BE2C (cell line): ENCODE data around the gene PRRG1.
"Not testable (repeated sequence)": the region's sequence is repeated elsewhere in the genome, so short reads cannot be mapped to it uniquely, and the experiment has no call there.

Source experiments
- DNase-seq: peaks from one replicate; pipeline ENCODE4 v3.0.0-alpha.2; 2020
- H3K27me3 ChIP-seq: fragments of 250-450 bp; sonication (Bioruptor Pico); 2 replicates; pipeline ENCODE4 v1.5.1; 2020; ENCODE audit warnings: mild to moderate bottlenecking
- H3K36me3 ChIP-seq: fragments of 250-450 bp; sonication (Bioruptor Pico); 2 replicates; pipeline ENCODE4 v1.5.1; 2020; ENCODE audit warnings: mild to moderate bottlenecking
- H3K4me1 ChIP-seq: fragments of 250-450 bp; sonication (Bioruptor Pico); 2 replicates; pipeline ENCODE4 v1.5.1; 2020
- H3K4me3 ChIP-seq: 2 replicates; pipeline ENCODE4 v1.5.1; 2011; ENCODE audit warnings: low read depth, low read length
- H3K9me3 ChIP-seq: fragments of 250-450 bp; sonication (Bioruptor Pico); 2 replicates; pipeline ENCODE4 v1.5.1; 2020
- TF ChIP-seq, protein P1 (sequence below): IDR thresholded peaks from 2 replicates; pipeline ENCODE4 v1.5.1; 2012; ENCODE audit warnings: mild to moderate bottlenecking, low read depth, low read length

The PRRG1 gene

GRCh38 chrX:37420185-37420584, 71.0 kb downstream of the PRRG1 start:
- Histone ChIP-seq H3K27me3 (no peaks in the 10 kb centered on the region), H3K4me3 (no peak overlapping the region), H3K36me3 (no peaks in the 10 kb centered on the region), H3K4me1 (no peaks in the 10 kb centered on the region), H3K9me3 (no peaks in the 10 kb centered on the region)
- no peak for DNase-seq
- TF ChIP-seq, protein P1, sequence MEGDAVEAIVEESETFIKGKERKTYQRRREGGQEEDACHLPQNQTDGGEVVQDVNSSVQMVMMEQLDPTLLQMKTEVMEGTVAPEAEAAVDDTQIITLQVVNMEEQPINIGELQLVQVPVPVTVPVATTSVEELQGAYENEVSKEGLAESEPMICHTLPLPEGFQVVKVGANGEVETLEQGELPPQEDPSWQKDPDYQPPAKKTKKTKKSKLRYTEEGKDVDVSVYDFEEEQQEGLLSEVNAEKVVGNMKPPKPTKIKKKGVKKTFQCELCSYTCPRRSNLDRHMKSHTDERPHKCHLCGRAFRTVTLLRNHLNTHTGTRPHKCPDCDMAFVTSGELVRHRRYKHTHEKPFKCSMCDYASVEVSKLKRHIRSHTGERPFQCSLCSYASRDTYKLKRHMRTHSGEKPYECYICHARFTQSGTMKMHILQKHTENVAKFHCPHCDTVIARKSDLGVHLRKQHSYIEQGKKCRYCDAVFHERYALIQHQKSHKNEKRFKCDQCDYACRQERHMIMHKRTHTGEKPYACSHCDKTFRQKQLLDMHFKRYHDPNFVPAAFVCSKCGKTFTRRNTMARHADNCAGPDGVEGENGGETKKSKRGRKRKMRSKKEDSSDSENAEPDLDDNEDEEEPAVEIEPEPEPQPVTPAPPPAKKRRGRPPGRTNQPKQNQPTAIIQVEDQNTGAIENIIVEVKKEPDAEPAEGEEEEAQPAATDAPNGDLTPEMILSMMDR: no peak

GRCh38 chrX:37420756-37421155, 71.6 kb downstream of the PRRG1 start:
- DNase-seq: no peak
- no peaks in the 10 kb centered on the region for H3K27me3 ChIP-seq
- H3K36me3 ChIP-seq: no peaks in the 10 kb centered on the region
- H3K4me3 ChIP-seq: no peak overlapping the region
- no peaks in the 10 kb centered on the region for H3K4me1 ChIP-seq
- TF ChIP-seq, protein P1: no peak
- H3K9me3 ChIP-seq: no peaks in the 10 kb centered on the region

GRCh38 chrX:37424000-37424429, 74.9 kb downstream of the PRRG1 start:
- no peaks in the 10 kb centered on the region for H3K36me3 ChIP-seq
- DNase-seq: no peak
- TF ChIP-seq, protein P1: no peak

DNA sequence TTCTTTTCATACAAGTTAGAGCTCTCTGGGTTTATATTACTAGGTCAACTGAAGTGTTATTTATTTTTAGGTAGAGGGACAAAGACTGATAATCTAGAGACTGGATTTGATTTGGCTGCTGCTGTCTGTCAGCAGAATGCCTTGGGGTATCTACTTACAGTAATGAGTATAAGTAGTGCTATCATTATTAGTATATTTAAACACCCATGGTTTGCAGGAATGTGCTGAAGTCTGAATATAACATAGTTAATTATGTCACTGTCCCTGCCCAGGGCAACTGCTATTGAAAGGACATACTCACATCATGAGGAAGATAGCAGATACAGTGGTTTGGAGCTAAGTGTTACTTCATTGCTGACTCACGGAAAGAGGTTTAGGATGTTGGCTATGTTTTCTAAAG, 76.2 kb downstream of the PRRG1 start:
- H3K36me3 ChIP-seq: no peaks in the 10 kb centered on the region
- H3K9me3 ChIP-seq: no peaks in the 10 kb centered on the region
- no peaks in the 10 kb centered on the region for H3K4me1 ChIP-seq
- H3K27me3 ChIP-seq: no peaks in the 10 kb centered on the region
- no peak for DNase-seq
- TF ChIP-seq, protein P1: no peak
- H3K4me3 ChIP-seq: no peak overlapping the region

More at GRCh38 chrX:37424000-37424429, 74.9 kb downstream of the PRRG1 start:
- Histone ChIP-seq H3K4me3 (no peak overlapping the region), H3K27me3 (no peaks in the 10 kb centered on the region), H3K4me1 (no peaks in the 10 kb centered on the region), H3K9me3 (no peaks in the 10 kb centered on the region)

DNA sequence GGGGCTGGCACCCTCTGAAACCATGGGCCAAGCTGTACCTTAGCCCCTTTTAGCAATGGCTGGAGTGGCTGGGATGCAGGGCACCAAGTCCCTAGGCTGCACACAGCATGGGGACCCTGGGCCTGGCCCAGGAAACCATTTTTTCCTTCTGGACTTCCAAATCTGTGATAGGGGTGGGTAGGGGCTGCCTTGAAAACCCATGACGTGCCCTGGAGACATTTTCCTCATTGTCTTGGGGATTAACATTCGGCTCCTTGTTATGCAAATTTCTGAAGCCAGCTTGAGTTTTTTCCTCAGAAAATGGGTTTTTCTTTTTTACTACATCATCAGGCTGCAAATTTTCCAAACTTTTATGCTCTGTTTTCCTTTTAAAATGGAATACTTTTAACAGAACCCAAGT, 79.8 kb downstream of the PRRG1 start:
- not testable (repeated sequence) for H3K27me3 ChIP-seq, H3K4me1 ChIP-seq, DNase-seq, H3K9me3 ChIP-seq, H3K4me3 ChIP-seq, H3K36me3 ChIP-seq

- DNase-seq: no peak
- H3K4me1 ChIP-seq: no peaks in the 10 kb centered on the region
- H3K4me3 ChIP-seq: no peak overlapping the region
- no peaks in the 10 kb centered on the region for H3K9me3 ChIP-seq
- TF ChIP-seq, protein P1: no peak
- H3K36me3 ChIP-seq: no peaks in the 10 kb centered on the region
- H3K27me3 ChIP-seq: no peaks in the 10 kb centered on the region
Measured at GRCh38 chrX:37434362-37434761, 85.2 kb downstream of the PRRG1 start.

- TF ChIP-seq, protein P1: no peak
- Histone ChIP-seq H3K4me3 (no peak overlapping the region), H3K36me3 (no peaks in the 10 kb centered on the region), H3K9me3 (no peaks in the 10 kb centered on the region), H3K27me3 (no peaks in the 10 kb centered on the region), H3K4me1 (no peaks in the 10 kb centered on the region)
- DNase-seq: no peak
Measured at GRCh38 chrX:37437160-37437559, 88.0 kb downstream of the PRRG1 start.
